IMR-90 (cell line): ENCODE data around the gene LBH. TPM values are rescaled to one million over a fixed set of nuclear protein-coding genes. Genes with fewer than 3 reads are reported as not detected.

Experiments used
- ATAC-seq: fragments of 200-7000 bp; cut with Tn5 transposase; 2 replicates; pipeline ENCODE4 v1.9.1; 2020; ENCODE audit warnings: low read depth, mild to moderate bottlenecking, moderate library complexity
- BruUV-seq: library from RNA; stranded (reverse); fragments of 400-500 nt; replicated peaks from 2 replicates; lab custom pipeline; 2021; lab: Mats Ljungman, UMichigan
- CTCF ChIA-PET: fragments of 300-600 bp; formaldehyde crosslinking; extraction: SDS; loops from one replicate; lab custom pipeline; 2021; ENCODE audit warnings: antibody characterized with exemption; lab: Yijun Ruan, JAX
- POLR2A ChIA-PET: fragments of 300-600 bp; sonication (Branson Sonifier 250); formaldehyde crosslinking; loops from one replicate; lab custom pipeline; 2022; ENCODE audit warnings: antibody characterized with exemption; ENCODE audit not compliant: unreplicated experiment; lab: Charles Lee
- DNase-seq: peaks from one replicate; pipeline ENCODE4 v3.0.0; 2013
- H2AFZ ChIP-seq: replicated peaks from 2 replicates; pipeline ENCODE3; 2013; ENCODE audit warnings: low read length, mild to moderate bottlenecking; ENCODE audit not compliant: poor library complexity
- H2AK5ac ChIP-seq: 2 replicates; pipeline ENCODE4 v1.6.1; 2013; ENCODE audit warnings: low read depth, low read length, inconsistent platforms
- H2AK9ac ChIP-seq: replicated peaks from 2 replicates; pipeline ENCODE3; 2013; ENCODE audit warnings: mild to moderate bottlenecking, low read depth, low read length, moderate library complexity; ENCODE audit not compliant: poor library complexity
- H2BK120ac ChIP-seq: 2 replicates; pipeline ENCODE4 v1.6.1; 2013; ENCODE audit warnings: low read depth, low read length, inconsistent platforms
- H2BK15ac ChIP-seq: 3 replicates; pipeline ENCODE4 v1.6.1; 2013; ENCODE audit warnings: low read depth, low read length, inconsistent platforms
- H2BK20ac ChIP-seq: 2 replicates; pipeline ENCODE4 v1.6.1; 2013; ENCODE audit warnings: low read depth, mild to moderate bottlenecking, inconsistent platforms, low read length, moderate library complexity
- H2BK5ac ChIP-seq: 2 replicates; pipeline ENCODE4 v1.6.1; 2013; ENCODE audit warnings: mild to moderate bottlenecking, low read depth, low read length, inconsistent platforms; ENCODE audit not compliant: poor library complexity, severe bottlenecking
- H3K14ac ChIP-seq: replicated peaks from 2 replicates; pipeline ENCODE4 v1.6.1; 2013; ENCODE audit warnings: low read depth, low read length, inconsistent platforms
- H3K18ac ChIP-seq: 2 replicates; pipeline ENCODE4 v1.6.1; 2013; ENCODE audit warnings: low read depth, low read length, control low read depth
- H3K23ac ChIP-seq: 2 replicates; pipeline ENCODE4 v1.6.1; 2013; ENCODE audit warnings: low read depth, low read length, inconsistent platforms
- H3K27ac ChIP-seq: 2 replicates; pipeline ENCODE4 v1.5.1; 2013; ENCODE audit warnings: mild to moderate bottlenecking, control low read depth, low read length; ENCODE audit not compliant: insufficient read depth
- H3K27me3 ChIP-seq: 2 replicates; pipeline ENCODE4 v1.6.1; 2013; ENCODE audit warnings: low read length; ENCODE audit not compliant: control insufficient read depth, insufficient read depth
- H3K36me3 ChIP-seq: 2 replicates; pipeline ENCODE4 v1.6.1; 2013; ENCODE audit warnings: low read length, mixed read lengths; ENCODE audit not compliant: control insufficient read depth, insufficient read depth
- H3K4ac ChIP-seq: 2 replicates; pipeline ENCODE4 v1.6.1; 2013; ENCODE audit warnings: low read depth, low read length, inconsistent platforms
- H3K4me1 ChIP-seq: 2 replicates; pipeline ENCODE4 v1.6.1; 2013; ENCODE audit warnings: low read length, mixed read lengths; ENCODE audit not compliant: control insufficient read depth, insufficient read depth
- H3K4me2 ChIP-seq: 2 replicates; pipeline ENCODE4 v1.6.1; 2013; ENCODE audit warnings: low read depth, mild to moderate bottlenecking, control low read depth, low read length, moderate library complexity
- H3K4me3 ChIP-seq: 2 replicates; pipeline ENCODE4 v1.5.1; 2013; ENCODE audit warnings: low read depth, mild to moderate bottlenecking, control low read depth, low read length, moderate library complexity; ENCODE audit not compliant: insufficient read depth
- H3K56ac ChIP-seq: 2 replicates; pipeline ENCODE4 v1.6.1; 2013; ENCODE audit warnings: low read length, inconsistent platforms; ENCODE audit not compliant: insufficient read depth; ENCODE audit errors: extremely low read depth
- H3K79me1 ChIP-seq, 2 experiments: 2 replicates each; pipeline ENCODE4 v1.6.1; 2013; ENCODE audit warnings: low read length in 2 of 2, inconsistent platforms in 1 of 2, low read depth in 1 of 2
- H3K9ac ChIP-seq: 2 replicates; pipeline ENCODE4 v1.6.1; 2013; ENCODE audit warnings: low read depth, low read length, control low read depth
- H3K9me1 ChIP-seq: 2 replicates; pipeline ENCODE4 v1.6.1; 2013; ENCODE audit warnings: low read length, inconsistent platforms; ENCODE audit not compliant: insufficient read depth
- H3K9me3 ChIP-seq: 2 replicates; pipeline ENCODE4 v1.6.1; 2013; ENCODE audit warnings: low read length; ENCODE audit not compliant: control insufficient read depth, insufficient read depth
- H4K20me1 ChIP-seq: 2 replicates; pipeline ENCODE4 v1.6.1; 2013; ENCODE audit warnings: low read length, inconsistent platforms; ENCODE audit not compliant: insufficient read depth
- H4K5ac ChIP-seq: 2 replicates; pipeline ENCODE4 v1.6.1; 2013; ENCODE audit warnings: mild to moderate bottlenecking, low read depth, low read length, control low read depth
- H4K8ac ChIP-seq, 2 experiments: 2 replicates each; pipeline ENCODE4 v1.6.1; 2013; ENCODE audit warnings: low read depth in 2 of 2, low read length in 2 of 2, control low read depth in 1 of 2, inconsistent platforms in 1 of 2
- H4K91ac ChIP-seq: 2 replicates; pipeline ENCODE4 v1.6.1; 2013; ENCODE audit warnings: low read depth, low read length, inconsistent platforms; ENCODE audit not compliant: insufficient read depth
- CHD1 ChIP-seq: IDR thresholded peaks from 2 replicates; pipeline ENCODE4 v1.6.1; 2012; ENCODE audit warnings: low read depth, low read length, improper control_type of control experiment
- ELK1 ChIP-seq: fragments of 150-350 bp; IDR thresholded peaks from 2 replicates; pipeline ENCODE4 v1.6.1; 2016; ENCODE audit warnings: low read depth, mild to moderate bottlenecking, low read length, moderate library complexity, borderline replicate concordance
- FOS ChIP-seq: fragments of 150-350 bp; IDR thresholded peaks from 2 replicates; pipeline ENCODE4 v1.6.1; 2016; ENCODE audit warnings: low read depth, low read length
- MAFK ChIP-seq: IDR thresholded peaks from 2 replicates; pipeline ENCODE4 v1.6.1; 2012; ENCODE audit warnings: low read depth, low read length, improper control_type of control experiment
- MAZ ChIP-seq: IDR thresholded peaks from 2 replicates; pipeline ENCODE4 v1.6.1; 2012; ENCODE audit warnings: low read depth, mild to moderate bottlenecking, low read length, improper control_type of control experiment, moderate library complexity, borderline replicate concordance
- MXI1 ChIP-seq: IDR thresholded peaks from 2 replicates; pipeline ENCODE4 v1.6.1; 2012; ENCODE audit warnings: low read depth, mild to moderate bottlenecking, low read length, moderate library complexity, borderline replicate concordance
- NFE2L2 ChIP-seq: fragments of 150-350 bp; IDR thresholded peaks from 2 replicates; pipeline ENCODE4 v1.6.1; 2016; ENCODE audit warnings: low read depth, mild to moderate bottlenecking, low read length
- POLR2A ChIP-seq: IDR thresholded peaks from 2 replicates; pipeline ENCODE4 v1.6.1; 2012; ENCODE audit warnings: mild to moderate bottlenecking, low read depth, low read length
- RCOR1 ChIP-seq: IDR thresholded peaks from 2 replicates; pipeline ENCODE4 v1.6.1; 2012; ENCODE audit warnings: mild to moderate bottlenecking, low read length, improper control_type of control experiment; ENCODE audit not compliant: insufficient replicate concordance
- RFX5 ChIP-seq: IDR thresholded peaks from 2 replicates; pipeline ENCODE4 v1.8.0; 2012; ENCODE audit warnings: low read depth, mild to moderate bottlenecking, low read length, moderate library complexity
- SMC3 ChIP-seq: fragments of 150-350 bp; IDR thresholded peaks from 2 replicates; pipeline ENCODE4 v1.6.1; 2016; ENCODE audit warnings: low read depth, mild to moderate bottlenecking, antibody characterized with exemption, low read length, moderate library complexity
- USF2 ChIP-seq: fragments of 150-350 bp; IDR thresholded peaks from 2 replicates; pipeline ENCODE4 v1.6.1; 2017; ENCODE audit warnings: mild to moderate bottlenecking, antibody characterized with exemption, low read length, low read depth
- WGBS, 2 experiments: methylation state at CpG; one replicate each; pipeline versions ENCODE4 v1.1.5 to v1.1.7; 2013; ENCODE audit warnings: missing lambda C conversion rate in 2 of 2; ENCODE audit not compliant: insufficient read length in 1 of 2; ENCODE audit errors: extremely low coverage in 2 of 2; 5-methylcytosine and 5-hydroxymethylcytosine counted together
- dilution Hi-C: fragments of 300-500 bp; cut with HindIII; formaldehyde crosslinking; loops from one replicate; pipeline ENCODE4 v1.14.3; 2018; ENCODE audit warnings: low sequenced_read_pairs; ENCODE audit not compliant: unreplicated experiment
- in situ Hi-C: fragments of 300-500 bp; cut with MboI; formaldehyde crosslinking; loops from 3 replicates; pipeline ENCODE4 v1.14.3; 2019; ENCODE audit warnings: low sequenced_read_pairs, inconsistent platforms, mixed read lengths
- intact Hi-C: fragments of 100-400 bp; cut with micrococcal nuclease; formaldehyde crosslinking; loops from 2 replicates; pipeline ENCODE4 v1.10.0; 2022
- polyA plus RNA-seq, 3 experiments: library from polyadenylated mRNA; depleted of rRNA; stranded (reverse); fragments of >200 nt; gene quantifications; 2 replicates each; pipeline ENCODE4 v1.2.3, GENCODE V29; 2012; ENCODE audit warnings: low replicate concordance in 1 of 3
- total RNA-seq: library from RNA; depleted of rRNA; stranded (reverse); fragments of >200 nt; gene quantifications from 2 replicates; pipeline ENCODE4 v1.2.3, GENCODE V29; 2012
- TF ChIP-seq, protein P1 (sequence below): conservative IDR thresholded peaks from 2 replicates; pipeline ENCODE4 v1.5.1; 2012; ENCODE audit warnings: mild to moderate bottlenecking, low read depth, low read length, improper control_type of control experiment

Gene LBH
- total and polyA plus RNA-seq, 2 of the 4 experiments (the other 2 are of a cell fraction), result 158 to 202 TPM

DNA sequence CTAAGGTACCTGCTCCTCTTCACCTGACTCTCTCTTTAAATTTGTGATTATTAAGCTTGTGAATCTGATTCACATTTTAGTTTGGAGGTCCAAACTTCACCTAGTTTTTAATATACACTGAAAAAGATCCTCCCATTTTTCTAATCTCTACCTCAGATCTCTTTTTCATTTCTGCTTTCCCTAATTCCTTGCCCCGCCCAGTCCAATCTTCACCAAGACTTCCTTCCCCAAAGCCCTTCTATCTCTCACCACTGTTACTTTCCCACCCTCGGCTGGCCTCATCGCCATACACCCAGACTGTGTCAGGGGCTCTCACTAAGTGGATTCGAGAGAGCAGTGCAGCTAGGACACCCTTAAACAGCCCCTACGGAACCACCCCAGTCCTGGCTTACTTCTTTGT lies 40.0 kb downstream of the LBH start:
- H3K79me1 ChIP-seq, result peaks cover 10 to 28% of the 10 kb centered on the region in 2 experiments; a peak in 3 of 4 replicates
- H3K4me3 ChIP-seq, result no peak overlapping the region
- peaks cover 20% of the 10 kb centered on the region for H3K9me1 ChIP-seq
- H3K23ac ChIP-seq, result no peak overlapping the region
- peak overlapping the region; percentile 95 for H2BK20ac ChIP-seq
- H3K27me3 ChIP-seq, result no peaks in the 10 kb centered on the region
- DNase-seq (no peak), ATAC-seq (no peak)
- no peak overlapping the region for H3K4me2 ChIP-seq
- no peaks in the 10 kb centered on the region for H3K36me3 ChIP-seq
- H4K20me1 ChIP-seq, result no peaks in the 10 kb centered on the region
- no TSS peak for BruUV-seq
- peak overlapping the region; percentile 40 for H2BK5ac ChIP-seq
- peak overlapping the region; percentile 77; the same call in 2 of the 3 replicates for H2BK15ac ChIP-seq
- H2AK5ac ChIP-seq, result peak overlapping the region; percentile 99; the same call in 1 of the 2 replicates
- peak overlapping the region; percentile 38 for H3K14ac ChIP-seq
- no peak overlapping the region for H2AK9ac ChIP-seq
- H4K5ac ChIP-seq, result peak overlapping the region; percentile 90
- peak overlapping the region; percentile 95 for H4K91ac ChIP-seq
- ChIA-PET POLR2A (no interaction called here), CTCF (no interaction called here)
- H3K56ac ChIP-seq, result no peak overlapping the region
- H3K18ac ChIP-seq, result peak overlapping the region; percentile 97
- H3K4me1 ChIP-seq, result peaks cover 27% of the 10 kb centered on the region
- TF ChIP-seq MXI1 (no peak), RCOR1 (no peak), POLR2A (no peak), CHD1 (no peak), MAFK (no peak), MAZ (no peak), USF2 (no peak), RFX5 (no peak), FOS (no peak), SMC3 (no peak), ELK1 (no peak), NFE2L2 (no peak)
- TF ChIP-seq, protein P1, sequence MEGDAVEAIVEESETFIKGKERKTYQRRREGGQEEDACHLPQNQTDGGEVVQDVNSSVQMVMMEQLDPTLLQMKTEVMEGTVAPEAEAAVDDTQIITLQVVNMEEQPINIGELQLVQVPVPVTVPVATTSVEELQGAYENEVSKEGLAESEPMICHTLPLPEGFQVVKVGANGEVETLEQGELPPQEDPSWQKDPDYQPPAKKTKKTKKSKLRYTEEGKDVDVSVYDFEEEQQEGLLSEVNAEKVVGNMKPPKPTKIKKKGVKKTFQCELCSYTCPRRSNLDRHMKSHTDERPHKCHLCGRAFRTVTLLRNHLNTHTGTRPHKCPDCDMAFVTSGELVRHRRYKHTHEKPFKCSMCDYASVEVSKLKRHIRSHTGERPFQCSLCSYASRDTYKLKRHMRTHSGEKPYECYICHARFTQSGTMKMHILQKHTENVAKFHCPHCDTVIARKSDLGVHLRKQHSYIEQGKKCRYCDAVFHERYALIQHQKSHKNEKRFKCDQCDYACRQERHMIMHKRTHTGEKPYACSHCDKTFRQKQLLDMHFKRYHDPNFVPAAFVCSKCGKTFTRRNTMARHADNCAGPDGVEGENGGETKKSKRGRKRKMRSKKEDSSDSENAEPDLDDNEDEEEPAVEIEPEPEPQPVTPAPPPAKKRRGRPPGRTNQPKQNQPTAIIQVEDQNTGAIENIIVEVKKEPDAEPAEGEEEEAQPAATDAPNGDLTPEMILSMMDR, result no peak
- H2BK120ac ChIP-seq, result peak overlapping the region; percentile 96
- intact Hi-C loops (no loop called here), in situ Hi-C loops (no loop called here), dilution Hi-C loops (no loop called here)
- H3K9ac ChIP-seq, result no peak overlapping the region; the same call in 1 of the 2 replicates
- H3K9me3 ChIP-seq, result no peaks in the 10 kb centered on the region
- peak overlapping the region; percentile 43; the same call in 1 of the 2 replicates for H3K27ac ChIP-seq
- 100% methylated on average over 3 of the region's 5 CpGs; no CpG with 5 or more reads in 1 of the 2 experiments for WGBS, 2 experiments
- no peak overlapping the region for H2AFZ ChIP-seq
- peak overlapping the region; percentile 49 to 69; a peak in 2 of 4 replicates for H4K8ac ChIP-seq
- H3K4ac ChIP-seq, result peak overlapping the region; percentile 91
